HCT116 (cell line): ENCODE measurements around the gene HOXA13. TPM values are rescaled to one million over a fixed set of nuclear protein-coding genes. Genes with fewer than 3 reads are reported as not detected.

ENCODE experiments used
- ATAC-seq: fragments of 200-7000 bp; cut with Tn5 transposase; 2 replicates; pipeline ENCODE4 v1.9.1; 2020; ENCODE audit warnings: mild to moderate bottlenecking, moderate library complexity
- BruUV-seq: library from RNA; stranded (reverse); fragments of 400-500 nt; replicated peaks from 2 replicates; lab custom pipeline; 2021; lab: Mats Ljungman, UMichigan
- CTCF ChIA-PET: fragments of 300-600 bp; sonication (Branson Sonifier 250); formaldehyde crosslinking; loops from one replicate; lab custom pipeline; 2021; ENCODE audit warnings: antibody characterized with exemption; lab: Charles Lee
- POLR2A ChIA-PET: fragments of 300-600, 350-600 bp; sonication (Branson Sonifier 250); formaldehyde crosslinking; loops from one replicate; lab custom pipeline; 2021; ENCODE audit warnings: antibody characterized with exemption; lab: Charles Lee
- RAD21 ChIA-PET, 2 experiments: fragments of 300-600 bp; sonication (Branson Sonifier 250); formaldehyde crosslinking; loops; one replicate each; lab custom pipeline; 2023; ENCODE audit warnings: low total read pairs in 2 of 2; ENCODE audit not compliant: uncharacterized antibody in 2 of 2, unreplicated experiment in 2 of 2, low non-redundant PET in 1 of 2; lab: Charles Lee
- DNase-seq: peaks from one replicate; pipeline ENCODE4 v3.0.0-alpha.2; 2010; ENCODE audit warnings: low read depth, low spot score
- H2AFZ ChIP-seq: fragments of 200-600 bp; shearing (Covaris generic), sonication (generic); 2 replicates; pipeline ENCODE4 v1.6.1; 2017; ENCODE audit warnings: low read depth, mixed run types, mixed read lengths, antibody characterized with exemption, low read length; ENCODE audit not compliant: poor library complexity, severe bottlenecking
- H3K27ac ChIP-seq: 2 replicates; pipeline ENCODE4 v1.5.1; 2012; ENCODE audit warnings: low read depth, low read length
- H3K27me3 ChIP-seq: fragments of 200-600 bp; sonication (generic); 2 replicates; pipeline ENCODE4 v1.6.1; 2016; ENCODE audit warnings: mixed run types, low read length, mixed read lengths; ENCODE audit not compliant: insufficient read depth
- H3K36me3 ChIP-seq, 2 experiments: fragments of 200-500 bp in 1 of 2; fragments of 200-600 bp in 1 of 2; sonication (Bioruptor generic) in 1 of 2; sonication (generic) in 1 of 2; 2 replicates each; pipeline versions ENCODE4 v1.5.1 to v1.6.1; 2014 to 2016; ENCODE audit warnings: low read length in 2 of 2, inconsistent platforms in 1 of 2, mixed read lengths in 1 of 2, mixed run types in 1 of 2; ENCODE audit not compliant: insufficient read depth in 2 of 2, control insufficient read depth in 1 of 2
- H3K4me1 ChIP-seq, 2 experiments: fragments of 200-600 bp in 1 of 2; sonication (generic) in 1 of 2; 2 replicates each; pipeline versions ENCODE4 v1.5.1 to v1.6.1; 2012 to 2017; ENCODE audit warnings: low read length in 2 of 2, inconsistent platforms in 1 of 2, mild to moderate bottlenecking in 1 of 2, mixed read lengths in 1 of 2, mixed run types in 1 of 2, moderate library complexity in 1 of 2; ENCODE audit not compliant: insufficient read depth in 2 of 2, control insufficient read depth in 1 of 2
- H3K4me2 ChIP-seq: fragments of 200-600 bp; sonication (generic); 2 replicates; pipeline ENCODE4 v1.6.1; 2017; ENCODE audit warnings: mixed run types, low read length, mixed read lengths
- H3K4me3 ChIP-seq, 2 experiments: fragments of 200-600 bp in 1 of 2; sonication (generic) in 1 of 2; replicated peaks in 1 of 2; 2 replicates each; pipeline ENCODE4 v1.5.1; 2011 to 2016; ENCODE audit warnings: low read length in 2 of 2, control low read depth in 1 of 2, low read depth in 1 of 2, mild to moderate bottlenecking in 1 of 2, mixed read lengths in 1 of 2, mixed run types in 1 of 2
- H3K79me2 ChIP-seq: fragments of 200-600 bp; sonication (generic); 2 replicates; pipeline ENCODE4 v1.6.1; 2017; ENCODE audit warnings: mild to moderate bottlenecking, mixed run types, low read length, moderate library complexity, mixed read lengths; ENCODE audit not compliant: insufficient read depth
- H3K9ac ChIP-seq: fragments of 200-600 bp; sonication (generic); 2 replicates; pipeline ENCODE4 v1.6.1; 2016; ENCODE audit warnings: low read length, mixed read lengths
- H3K9me2 ChIP-seq: fragments of 200-600 bp; sonication (generic), shearing (Covaris generic); 2 replicates; pipeline ENCODE4 v1.6.1; 2017; ENCODE audit warnings: mixed run types, mild to moderate bottlenecking, moderate library complexity; ENCODE audit not compliant: insufficient read depth
- H3K9me3 ChIP-seq, 2 experiments: fragments of 200-500 bp in 1 of 2; fragments of 200-600 bp in 1 of 2; sonication (Bioruptor generic) in 1 of 2; sonication (generic) in 1 of 2; 2 replicates each; pipeline ENCODE4 v1.6.1; 2014 to 2017; ENCODE audit warnings: low read length in 2 of 2, mixed read lengths in 2 of 2, inconsistent platforms in 1 of 2, low read depth in 1 of 2, mild to moderate bottlenecking in 1 of 2, mixed run types in 1 of 2, moderate library complexity in 1 of 2; ENCODE audit not compliant: control insufficient read depth in 1 of 2, insufficient read depth in 1 of 2
- H4K20me1 ChIP-seq: fragments of 200-600 bp; sonication (generic), shearing (Covaris generic); 2 replicates; pipeline ENCODE4 v1.6.1; 2017; ENCODE audit warnings: mixed run types, mild to moderate bottlenecking, moderate library complexity; ENCODE audit not compliant: insufficient read depth
- ATF3 ChIP-seq: IDR thresholded peaks from 2 replicates; pipeline ENCODE4 v1.6.1; 2012
- ELF1 ChIP-seq: IDR thresholded peaks from 2 replicates; pipeline ENCODE4 v1.6.1; 2012; ENCODE audit warnings: low read depth, borderline replicate concordance
- EZH2 ChIP-seq: fragments of 200-600 bp; sonication (generic); IDR thresholded peaks from 2 replicates; pipeline ENCODE4 v1.6.1; 2017; ENCODE audit warnings: antibody characterized with exemption, mixed run types
- EZH2phosphoT487 ChIP-seq: fragments of 200-600 bp; IDR thresholded peaks from 2 replicates; pipeline ENCODE4 v1.6.1; 2018; ENCODE audit warnings: antibody characterized with exemption, borderline replicate concordance
- FOSL1 ChIP-seq: IDR thresholded peaks from 2 replicates; pipeline ENCODE4 v1.6.1; 2012; ENCODE audit warnings: low read depth
- MAX ChIP-seq: IDR thresholded peaks from 2 replicates; pipeline ENCODE4 v1.6.1; 2012
- POLR2A ChIP-seq: IDR thresholded peaks from 2 replicates; pipeline ENCODE4 v1.7.0; 2011; ENCODE audit warnings: borderline replicate concordance; ENCODE audit not compliant: insufficient read depth, insufficient read length; ENCODE audit errors: extremely low read depth
- POLR2AphosphoS5 ChIP-seq: IDR thresholded peaks from 2 replicates; pipeline ENCODE4 v1.6.1; 2011; ENCODE audit warnings: mild to moderate bottlenecking, low read depth, low read length, moderate library complexity
- RAD21 ChIP-seq: IDR thresholded peaks from 2 replicates; pipeline ENCODE4 v1.6.1; 2012; ENCODE audit warnings: low read depth, mild to moderate bottlenecking
- SIN3A ChIP-seq: IDR thresholded peaks from 2 replicates; pipeline ENCODE4 v1.6.1; 2012; ENCODE audit warnings: low read depth
- SRF ChIP-seq: IDR thresholded peaks from 2 replicates; pipeline ENCODE4 v1.6.1; 2012; ENCODE audit warnings: low read depth
- YY1 ChIP-seq: IDR thresholded peaks from 2 replicates; pipeline ENCODE4 v1.6.1; 2011; ENCODE audit warnings: low read length, low read depth, moderate library complexity, mild to moderate bottlenecking; ENCODE audit not compliant: insufficient replicate concordance; ENCODE audit errors: extremely low read depth
- ZBTB33 ChIP-seq: IDR thresholded peaks from 2 replicates; pipeline ENCODE4 v1.6.1; 2011; ENCODE audit warnings: mild to moderate bottlenecking, low read length, moderate library complexity; ENCODE audit not compliant: insufficient replicate concordance; ENCODE audit errors: extremely low read depth
- ZFX ChIP-seq: fragments of 450-650 bp; IDR thresholded peaks from 2 replicates; pipeline ENCODE4 v1.6.1; 2017
- ZNF274 ChIP-seq: fragments of 200-500 bp; sonication (Bioruptor generic); IDR thresholded peaks from 2 replicates; pipeline ENCODE4 v1.6.1; 2014; ENCODE audit warnings: mild to moderate bottlenecking, low read depth, low read length, inconsistent platforms
- intact Hi-C: fragments of 100-400 bp; cut with micrococcal nuclease; formaldehyde crosslinking; loops from 2 replicates; pipeline ENCODE4 v1.10.0; 2022
- total RNA-seq: library from RNA; stranded (reverse); gene quantifications from one replicate; pipeline ENCODE4 v1.2.1, GENCODE V29; 2021; ENCODE audit not compliant: unreplicated experiment

Gene HOXA13
- total RNA-seq, 1 experiment from 2014 or later: 3.6 TPM

GRCh38 chr7:27185013-27185853 lies 14.7 kb downstream of the HOXA13 start, which contains the start of gene HOXA11:
TSS of gene HOXA11 (minus strand) at chr7:27185232. CDS start at chr7:27185144, 88 bp downstream.
- Histone ChIP-seq H3K9ac (peak within 1 kb of the TSS; percentile 85), H3K27me3 (no peaks in the 10 kb centered on the region), H3K36me3 (no peaks in the 10 kb centered on the region), H2AFZ (peak within 1 kb of the TSS; percentile 78), H3K4me3 (peak within 1 kb of the TSS; percentile 70 to 85), H3K9me2 (no peaks in the 10 kb centered on the region), H3K79me2 (peaks cover 19% of the 10 kb centered on the region; the same call in 1 of the 2 replicates), H3K4me2 (peak within 1 kb of the TSS; percentile 100), H3K9me3 (no peaks in the 10 kb centered on the region), H4K20me1 (no peaks in the 10 kb centered on the region), H3K27ac (peak within 1 kb of the TSS; percentile 88), H3K4me1 (peaks cover 23 to 40% of the 10 kb centered on the region in 2 experiments)
- CTCF ChIA-PET: interaction anchor here (1.4 to 2.2 kb wide), 3 partner anchors 11 to 908 kb away, joined by 7 to 9 read pairs (median 8); no protein-coding TSS in a partner anchor
- RAD21 ChIA-PET: interaction anchor here in 1 of 2 experiments (1.4 kb wide), 1 partner anchor 11 kb away, joined by 7 read pairs; no protein-coding TSS in a partner anchor
- no peak for DNase-seq
- TF ChIP-seq YY1 (no peak), SIN3A (no peak; the same call in 1 of the 2 replicates), ATF3 (no peak), ZNF274 (no peak), FOSL1 (no peak), ELF1 (no peak), ZBTB33 (no peak), MAX (no peak), POLR2AphosphoS5 (peak; percentile 68), EZH2phosphoT487 (no peak), EZH2 (no peak), SRF (no peak), RAD21 (no peak), ZFX (no peak), POLR2A (peak; percentile 52)
- POLR2A ChIA-PET: interaction anchor here (1.4 kb wide), 1 partner anchor 11 kb away, joined by 7 read pairs; the partner anchor contains the start of gene HOXA10
- TSS peak; percentile 59 for BruUV-seq
- intact Hi-C loops: no loop called here
- ATAC-seq: peak; percentile 52
